Measurements from ENCODE around the gene ADAM12. TPM values are rescaled to one million over a fixed set of nuclear protein-coding genes. Genes with fewer than 3 reads are reported as not detected.

Gene ADAM12
- total RNA-seq, 1 experiment from 2014 or later, result not detected

GRCh38 chr10:126111516-126111915 is 276.8 kb downstream of the ADAM12 start:
- BruUV-seq (replicated peaks), result no TSS peak
- intact Hi-C loops (cut with micrococcal nuclease; ENCODE audit: unreplicated experiment), result no loop called here
- no peak for DNase-seq
- Mint-ChIP-seq H3K4me1 (ENCODE audit: low read depth, unreplicated experiment) (peaks cover 8% of the 10 kb centered on the region), H3K27me3 (ENCODE audit: unreplicated experiment) (peaks cover 23% of the 10 kb centered on the region), H3K36me3 (ENCODE audit: insufficient read depth, unreplicated experiment) (peaks cover 7% of the 10 kb centered on the region), H3K4me3 (ENCODE audit: low read depth, unreplicated experiment) (no peak overlapping the region), H3K9me3 (ENCODE audit: low read depth, unreplicated experiment) (peaks cover 2% of the 10 kb centered on the region), H3K27ac (ENCODE audit: unreplicated experiment) (no peak overlapping the region)
- TF ChIP-seq, protein P1, sequence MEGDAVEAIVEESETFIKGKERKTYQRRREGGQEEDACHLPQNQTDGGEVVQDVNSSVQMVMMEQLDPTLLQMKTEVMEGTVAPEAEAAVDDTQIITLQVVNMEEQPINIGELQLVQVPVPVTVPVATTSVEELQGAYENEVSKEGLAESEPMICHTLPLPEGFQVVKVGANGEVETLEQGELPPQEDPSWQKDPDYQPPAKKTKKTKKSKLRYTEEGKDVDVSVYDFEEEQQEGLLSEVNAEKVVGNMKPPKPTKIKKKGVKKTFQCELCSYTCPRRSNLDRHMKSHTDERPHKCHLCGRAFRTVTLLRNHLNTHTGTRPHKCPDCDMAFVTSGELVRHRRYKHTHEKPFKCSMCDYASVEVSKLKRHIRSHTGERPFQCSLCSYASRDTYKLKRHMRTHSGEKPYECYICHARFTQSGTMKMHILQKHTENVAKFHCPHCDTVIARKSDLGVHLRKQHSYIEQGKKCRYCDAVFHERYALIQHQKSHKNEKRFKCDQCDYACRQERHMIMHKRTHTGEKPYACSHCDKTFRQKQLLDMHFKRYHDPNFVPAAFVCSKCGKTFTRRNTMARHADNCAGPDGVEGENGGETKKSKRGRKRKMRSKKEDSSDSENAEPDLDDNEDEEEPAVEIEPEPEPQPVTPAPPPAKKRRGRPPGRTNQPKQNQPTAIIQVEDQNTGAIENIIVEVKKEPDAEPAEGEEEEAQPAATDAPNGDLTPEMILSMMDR (IDR thresholded peaks at IDR 0.05; ENCODE audit: unreplicated experiment), result no peak
- CTCF ChIA-PET, result no interaction called here

- BruUV-seq (replicated peaks), result no TSS peak
- Mint-ChIP-seq H3K27me3 (ENCODE audit: unreplicated experiment) (peaks cover 24% of the 10 kb centered on the region), H3K36me3 (ENCODE audit: insufficient read depth, unreplicated experiment) (peaks cover 7% of the 10 kb centered on the region), H3K4me3 (ENCODE audit: low read depth, unreplicated experiment) (no peak overlapping the region), H3K4me1 (ENCODE audit: low read depth, unreplicated experiment) (peaks cover 8% of the 10 kb centered on the region), H3K9me3 (ENCODE audit: low read depth, unreplicated experiment) (peaks cover 2% of the 10 kb centered on the region), H3K27ac (ENCODE audit: unreplicated experiment) (no peak overlapping the region)
- no peak for DNase-seq
- TF ChIP-seq, protein P1 (IDR thresholded peaks at IDR 0.05; ENCODE audit: unreplicated experiment), result no peak
- CTCF ChIA-PET, result no interaction called here
- intact Hi-C loops (cut with micrococcal nuclease; ENCODE audit: unreplicated experiment), result no loop called here
These were observed 277.6 kb downstream of the ADAM12 start for GRCh38 chr10:126110489-126111180.

DNA sequence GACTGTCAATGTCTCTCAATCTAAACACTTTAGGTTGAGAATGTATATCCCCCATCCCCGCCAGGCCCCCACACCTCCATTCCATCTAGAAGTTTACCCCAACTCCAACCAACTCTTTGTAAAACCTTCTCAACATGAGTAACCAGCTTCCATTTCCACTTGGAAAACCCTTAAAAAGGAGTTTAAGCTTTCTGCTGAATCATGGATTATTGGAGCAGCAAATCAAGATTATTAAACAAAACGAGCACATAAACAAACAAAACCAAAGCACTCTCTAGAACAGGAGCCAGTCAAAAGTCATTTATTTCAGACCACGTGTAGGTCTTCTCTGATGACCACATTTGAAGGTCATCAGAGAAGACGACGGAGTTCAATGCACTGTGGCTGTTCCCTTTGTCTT is 278.4 kb downstream of the ADAM12 start:
- TF ChIP-seq, protein P1 (IDR thresholded peaks at IDR 0.05; ENCODE audit: unreplicated experiment), result no peak
- CTCF ChIA-PET, result no interaction called here
- DNase-seq, result no peak
- H3K27me3 Mint-ChIP-seq (ENCODE audit: unreplicated experiment), result peaks cover 24% of the 10 kb centered on the region
- H3K36me3 Mint-ChIP-seq (ENCODE audit: insufficient read depth, unreplicated experiment), result peaks cover 7% of the 10 kb centered on the region
- H3K27ac Mint-ChIP-seq (ENCODE audit: unreplicated experiment), result no peak overlapping the region
- no TSS peak for BruUV-seq (replicated peaks)
- intact Hi-C loops (cut with micrococcal nuclease; ENCODE audit: unreplicated experiment), result no loop called here
- H3K9me3 Mint-ChIP-seq (ENCODE audit: low read depth, unreplicated experiment), result peaks cover 2% of the 10 kb centered on the region
- no peak overlapping the region for H3K4me3 Mint-ChIP-seq (ENCODE audit: low read depth, unreplicated experiment)
- H3K4me1 Mint-ChIP-seq (ENCODE audit: low read depth, unreplicated experiment), result peaks cover 8% of the 10 kb centered on the region

GRCh38 chr10:126108693-126109092 is 279.6 kb downstream of the ADAM12 start:
- CTCF ChIA-PET, result no interaction called here
- no peak for DNase-seq
- peaks cover 8% of the 10 kb centered on the region for H3K4me1 Mint-ChIP-seq (ENCODE audit: low read depth, unreplicated experiment)
- intact Hi-C loops (cut with micrococcal nuclease; ENCODE audit: unreplicated experiment), result no loop called here
- H3K4me3 Mint-ChIP-seq (ENCODE audit: low read depth, unreplicated experiment), result no peak overlapping the region
- peaks cover 24% of the 10 kb centered on the region for H3K27me3 Mint-ChIP-seq (ENCODE audit: unreplicated experiment)
- no TSS peak for BruUV-seq (replicated peaks)
- H3K36me3 Mint-ChIP-seq (ENCODE audit: insufficient read depth, unreplicated experiment), result peaks cover 2% of the 10 kb centered on the region
- peaks cover 2% of the 10 kb centered on the region for H3K9me3 Mint-ChIP-seq (ENCODE audit: low read depth, unreplicated experiment)
- H3K27ac Mint-ChIP-seq (ENCODE audit: unreplicated experiment), result no peak overlapping the region
- TF ChIP-seq, protein P1 (IDR thresholded peaks at IDR 0.05; ENCODE audit: unreplicated experiment), result no peak

All from Calu3 (cell line).